Memory B cell (primary cell): ENCODE measurements around the gene MAB21L4.

Source experiments
- ATAC-seq: fragments of 150-1000 bp; cut with Tn5 transposase; 2 replicates; pipeline ENCODE4 v1.10.0; 2021; ENCODE audit warnings: low read depth, mild to moderate bottlenecking, moderate library complexity
- DNase-seq, 2 donors: peaks; one replicate each; pipeline ENCODE4 v3.0.0; 2022; ENCODE audit warnings: low spot score in 2 of 2
- H3K27ac Mint-ChIP-seq: one replicate; pipeline ENCODE4 v1.8.0; 2022; ENCODE audit warnings: mild to moderate bottlenecking, moderate library complexity, mixed read lengths
- H3K27me3 Mint-ChIP-seq: one replicate; pipeline ENCODE4 v1.8.0; 2022; ENCODE audit warnings: mixed read lengths
- H3K36me3 Mint-ChIP-seq: one replicate; pipeline ENCODE4 v1.8.0; 2022; ENCODE audit warnings: mild to moderate bottlenecking, mixed read lengths
- H3K4me1 Mint-ChIP-seq: one replicate; pipeline ENCODE4 v1.8.0; 2022; ENCODE audit warnings: mixed read lengths
- H3K4me3 Mint-ChIP-seq: one replicate; pipeline ENCODE4 v1.8.0; 2022; ENCODE audit warnings: mild to moderate bottlenecking, moderate library complexity, mixed read lengths
- H3K9me3 Mint-ChIP-seq: one replicate; pipeline ENCODE4 v1.8.0; 2022; ENCODE audit warnings: mixed read lengths

The MAB21L4 gene

GRCh38 chr2:240898731-240899467, 2.9 kb upstream of the MAB21L4 start:
- Mint-ChIP-seq H3K4me1 (peaks cover 2% of the 10 kb centered on the region), H3K4me3 (no peak overlapping the region)
- ATAC-seq: no peak

GRCh38 chr2:240898108-240898730, 2.3 kb upstream of the MAB21L4 start:
- peaks cover 8% of the 10 kb centered on the region for H3K27me3 Mint-ChIP-seq

More at GRCh38 chr2:240898731-240899467, 2.9 kb upstream of the MAB21L4 start:
- no peaks in the 10 kb centered on the region for H3K36me3 Mint-ChIP-seq
- H3K27ac Mint-ChIP-seq: no peak overlapping the region
- no peak for DNase-seq
- H3K27me3 Mint-ChIP-seq: peaks cover 8% of the 10 kb centered on the region
- peaks cover 1% of the 10 kb centered on the region for H3K9me3 Mint-ChIP-seq

GRCh38 chr2:240896871-240897692, 1.1 kb upstream of the MAB21L4 start:
- Mint-ChIP-seq H3K27me3 (peaks cover 8% of the 10 kb centered on the region), H3K9me3 (peaks cover 1% of the 10 kb centered on the region), H3K4me3 (no peak overlapping the region), H3K4me1 (peaks cover 2% of the 10 kb centered on the region), H3K36me3 (no peaks in the 10 kb centered on the region), H3K27ac (no peak overlapping the region)
- DNase-seq (no peak), ATAC-seq (no peak)

More at GRCh38 chr2:240898108-240898730, 2.3 kb upstream of the MAB21L4 start:
- H3K27ac Mint-ChIP-seq: no peak overlapping the region
- peaks cover 1% of the 10 kb centered on the region for H3K9me3 Mint-ChIP-seq
- H3K4me1 Mint-ChIP-seq: peaks cover 2% of the 10 kb centered on the region
- H3K4me3 Mint-ChIP-seq: no peak overlapping the region
- no peaks in the 10 kb centered on the region for H3K36me3 Mint-ChIP-seq
- no peak for ATAC-seq
- DNase-seq: no peak

GRCh38 chr2:240896394-240896793, 438 bp upstream of the MAB21L4 start:
- ATAC-seq (no peak), DNase-seq (no peak)
- Mint-ChIP-seq H3K9me3 (peaks cover 1% of the 10 kb centered on the region), H3K4me3 (no peak overlapping the region), H3K4me1 (peaks cover 2% of the 10 kb centered on the region), H3K27ac (no peak overlapping the region), H3K36me3 (no peaks in the 10 kb centered on the region), H3K27me3 (peaks cover 8% of the 10 kb centered on the region)

- DNase-seq (no peak), ATAC-seq (no peak)
- Mint-ChIP-seq H3K4me1 (no peaks in the 10 kb centered on the region), H3K4me3 (no peak overlapping the region), H3K36me3 (no peaks in the 10 kb centered on the region), H3K9me3 (no peaks in the 10 kb centered on the region), H3K27me3 (peaks cover 8% of the 10 kb centered on the region), H3K27ac (no peak overlapping the region)
Observed at GRCh38 chr2:240894836-240895558, 959 bp downstream of the MAB21L4 start.

- Mint-ChIP-seq H3K27me3 (peaks cover 8% of the 10 kb centered on the region), H3K4me1 (no peaks in the 10 kb centered on the region)
- no peak for DNase-seq
Observed at GRCh38 chr2:240894006-240894405, 1.9 kb downstream of the MAB21L4 start.

GRCh38 chr2:240893363-240893844, 2.6 kb downstream of the MAB21L4 start:
- no peaks in the 10 kb centered on the region for H3K36me3 Mint-ChIP-seq
- H3K27ac Mint-ChIP-seq: no peak overlapping the region
- no peaks in the 10 kb centered on the region for H3K9me3 Mint-ChIP-seq
- DNase-seq (no peak), ATAC-seq (peak; percentile 79)
- peaks cover 8% of the 10 kb centered on the region for H3K27me3 Mint-ChIP-seq
- no peaks in the 10 kb centered on the region for H3K4me1 Mint-ChIP-seq
- H3K4me3 Mint-ChIP-seq: no peak overlapping the region

More at GRCh38 chr2:240894006-240894405, 1.9 kb downstream of the MAB21L4 start:
- no peak for ATAC-seq
- H3K4me3 Mint-ChIP-seq: no peak overlapping the region
- no peak overlapping the region for H3K27ac Mint-ChIP-seq
- no peaks in the 10 kb centered on the region for H3K9me3 Mint-ChIP-seq
- H3K36me3 Mint-ChIP-seq: no peaks in the 10 kb centered on the region

- H3K9me3 Mint-ChIP-seq: no peaks in the 10 kb centered on the region
- H3K4me1 Mint-ChIP-seq: no peaks in the 10 kb centered on the region
- DNase-seq (no peak), ATAC-seq (no peak)
- H3K4me3 Mint-ChIP-seq: no peak overlapping the region
- H3K27me3 Mint-ChIP-seq: peaks cover 7% of the 10 kb centered on the region
- no peaks in the 10 kb centered on the region for H3K36me3 Mint-ChIP-seq
- no peak overlapping the region for H3K27ac Mint-ChIP-seq
Observed at GRCh38 chr2:240892925-240893324, 3.0 kb downstream of the MAB21L4 start.

GRCh38 chr2:240892356-240892755, 3.6 kb downstream of the MAB21L4 start:
- H3K9me3 Mint-ChIP-seq: no peaks in the 10 kb centered on the region

GRCh38 chr2:240891492-240892340, 4.2 kb downstream of the MAB21L4 start:
- DNase-seq (no peak), ATAC-seq (no peak)
- Mint-ChIP-seq H3K27ac (no peak overlapping the region), H3K4me1 (no peaks in the 10 kb centered on the region), H3K4me3 (no peak overlapping the region), H3K9me3 (no peaks in the 10 kb centered on the region), H3K27me3 (no peaks in the 10 kb centered on the region), H3K36me3 (no peaks in the 10 kb centered on the region)

More at GRCh38 chr2:240892356-240892755, 3.6 kb downstream of the MAB21L4 start:
- no peaks in the 10 kb centered on the region for H3K36me3 Mint-ChIP-seq
- no peaks in the 10 kb centered on the region for H3K4me1 Mint-ChIP-seq
- no peak overlapping the region for H3K4me3 Mint-ChIP-seq
- peaks cover under 1% of the 10 kb centered on the region for H3K27me3 Mint-ChIP-seq
- ATAC-seq (no peak), DNase-seq (no peak)
- no peak overlapping the region for H3K27ac Mint-ChIP-seq

GRCh38 chr2:240890691-240891090, 5.3 kb downstream of the MAB21L4 start:
- Mint-ChIP-seq H3K27me3 (peaks cover 1% of the 10 kb centered on the region), H3K4me3 (no peak overlapping the region), H3K9me3 (peaks cover 1% of the 10 kb centered on the region), H3K36me3 (no peaks in the 10 kb centered on the region), H3K27ac (no peak overlapping the region), H3K4me1 (peaks cover 3% of the 10 kb centered on the region)
- DNase-seq (no peak), ATAC-seq (no peak)

- Mint-ChIP-seq H3K9me3 (peaks cover 1% of the 10 kb centered on the region), H3K36me3 (no peaks in the 10 kb centered on the region), H3K27me3 (peaks cover 1% of the 10 kb centered on the region), H3K4me1 (peaks cover 4% of the 10 kb centered on the region), H3K27ac (no peak overlapping the region), H3K4me3 (no peak overlapping the region)
- DNase-seq (no peak), ATAC-seq (no peak)
Observed at GRCh38 chr2:240889601-240890560, 6.1 kb downstream of the MAB21L4 start.
